LNCaP clone FGC (cell line): ENCODE data around the gene ADARB2.

Experiments
- DNase-seq: peaks from one replicate; pipeline ENCODE4 v3.0.0-alpha.2; 2011; ENCODE audit warnings: low read depth
- H3K4me3 ChIP-seq: 2 replicates; pipeline ENCODE4 v1.5.1; 2011; ENCODE audit warnings: mild to moderate bottlenecking, low read depth, low read length, control low read depth
- CTCF ChIP-seq: IDR thresholded peaks from 2 replicates; pipeline ENCODE4 v1.5.1; 2012; ENCODE audit warnings: mild to moderate bottlenecking; ENCODE audit not compliant: control insufficient read depth, insufficient read depth; ENCODE audit errors: extremely low read depth

Gene ADARB2

DNA sequence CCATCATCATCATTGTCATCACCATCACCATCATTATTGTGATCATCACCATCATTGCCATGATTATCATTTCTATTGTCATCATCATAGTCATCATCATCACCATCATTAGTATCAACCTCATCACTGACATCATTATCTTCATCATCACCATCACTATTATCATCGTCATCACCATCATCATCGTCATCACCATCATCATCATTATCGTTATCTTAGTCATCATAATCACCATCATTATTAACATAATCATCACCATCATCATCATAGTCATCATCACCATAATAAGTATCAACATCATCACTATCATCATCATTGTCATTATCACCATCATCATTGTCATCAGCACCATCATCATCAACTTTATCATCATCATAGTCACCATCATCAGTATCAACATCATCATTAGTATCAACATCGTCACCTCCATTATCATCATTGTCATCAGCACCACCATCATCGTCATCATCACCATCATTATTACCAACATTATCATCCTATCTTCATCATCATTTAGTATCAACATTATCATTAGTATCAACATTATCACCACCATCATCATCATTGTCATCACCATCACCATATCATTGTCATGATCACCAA lies 241.3 kb downstream of the ADARB2 start:
- H3K4me3 ChIP-seq, result no peak overlapping the region
- no peak for DNase-seq
- TF ChIP-seq CTCF, result no peak

- TF ChIP-seq CTCF, result no peak
- DNase-seq, result no peak
- no peak overlapping the region for H3K4me3 ChIP-seq
These were observed 244.7 kb downstream of the ADARB2 start for GRCh38 chr10:1492641-1493040.

GRCh38 chr10:1491901-1492300 lies 245.4 kb downstream of the ADARB2 start:
- no peak for DNase-seq
- H3K4me3 ChIP-seq, result no peak overlapping the region
- no peak for TF ChIP-seq CTCF

DNA sequence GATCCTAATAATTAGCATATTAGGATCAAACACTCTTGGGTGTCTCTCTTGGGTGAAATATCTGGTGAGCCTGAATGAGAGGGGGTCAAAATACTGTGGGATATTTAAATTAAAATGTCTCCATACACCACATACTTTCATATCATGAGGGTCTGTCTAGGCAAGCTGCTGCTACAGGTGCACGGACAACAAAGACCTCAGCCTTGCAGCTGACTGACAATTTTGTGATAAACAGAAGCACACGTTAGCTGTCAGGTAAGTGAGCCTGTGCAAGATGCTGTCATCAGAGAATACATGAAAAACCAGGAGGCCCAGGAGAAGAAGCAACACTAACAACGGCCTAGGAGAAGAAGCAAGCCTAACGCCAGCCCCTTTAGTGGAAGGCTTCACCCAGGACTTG lies 247.5 kb downstream of the ADARB2 start:
- TF ChIP-seq CTCF, result no peak
- no peak overlapping the region for H3K4me3 ChIP-seq

DNA sequence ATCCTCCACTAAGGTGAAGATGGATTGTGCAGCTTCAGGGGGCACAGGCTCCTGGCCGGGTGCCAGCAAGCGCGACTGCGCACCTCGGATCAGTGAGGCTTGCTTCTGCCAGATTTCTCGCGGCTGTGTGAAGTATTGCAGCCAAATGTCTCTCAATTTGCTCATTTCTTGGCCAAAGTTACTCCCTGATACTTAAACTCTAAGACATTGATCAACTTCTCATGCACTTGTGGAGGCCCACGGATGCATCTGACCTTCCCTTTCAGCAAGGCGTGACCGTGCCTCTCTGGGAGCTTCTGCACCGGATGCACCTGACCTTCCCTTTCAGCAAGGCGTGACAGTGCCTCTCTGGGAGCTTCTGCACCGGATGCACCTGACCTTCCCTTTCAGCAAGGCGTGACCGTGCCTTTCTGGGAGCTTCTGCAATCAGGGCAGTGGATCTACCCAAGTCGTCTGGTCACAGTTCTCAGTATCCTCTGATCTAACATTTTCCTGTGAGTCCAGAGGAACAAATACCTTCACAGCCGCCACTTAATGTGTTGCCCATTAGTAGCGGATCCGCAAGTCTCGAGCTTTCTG lies 248.3 kb downstream of the ADARB2 start:
- DNase-seq, result no peak
- TF ChIP-seq CTCF, result no peak
- H3K4me3 ChIP-seq, result no peak overlapping the region

More for the DNA sequence above, 247.5 kb downstream of the ADARB2 start:
- DNase-seq, result no peak

DNA sequence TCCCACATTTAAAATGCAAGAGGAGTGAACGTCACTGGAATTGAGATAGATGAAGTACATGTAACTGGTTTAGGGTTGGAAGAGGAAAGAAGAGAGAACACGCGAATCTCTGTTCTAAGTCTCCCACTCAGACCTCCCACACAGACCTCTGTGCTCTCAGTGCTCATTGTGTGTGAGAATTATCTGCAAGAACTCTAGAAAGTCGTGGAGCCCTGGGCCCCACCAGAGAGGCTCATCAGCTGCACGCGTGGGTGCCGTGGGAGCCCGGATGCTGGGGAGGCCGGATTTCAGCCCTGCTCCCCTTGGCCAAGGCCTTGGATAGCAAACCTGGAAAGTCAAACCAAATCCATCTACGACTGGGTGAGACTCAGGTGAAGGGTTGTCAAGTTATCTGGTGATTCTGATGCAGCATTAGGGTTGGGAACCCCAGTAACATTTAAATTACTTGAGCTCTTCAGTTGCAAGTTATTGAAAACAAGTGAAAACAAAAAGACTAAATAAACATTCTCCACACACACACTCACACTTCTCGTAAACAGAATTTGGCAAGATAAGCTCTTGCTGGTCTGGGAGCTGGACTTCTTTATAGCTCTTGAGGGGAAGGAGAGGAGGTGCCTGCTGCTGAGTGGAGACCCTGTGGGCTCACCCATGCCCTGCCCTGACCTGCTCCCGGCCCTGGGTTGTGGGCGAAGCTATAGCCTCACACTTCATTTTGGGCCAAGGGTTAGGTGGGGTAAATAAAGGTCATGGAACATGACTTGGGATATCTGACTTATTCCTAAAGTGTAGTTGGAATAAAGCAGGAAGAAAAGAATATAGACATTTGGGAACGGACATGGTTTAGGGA lies 250.3 kb downstream of the ADARB2 start:
- H3K4me3 ChIP-seq, result no peak overlapping the region
- peak; percentile 18 for DNase-seq
- no peak for TF ChIP-seq CTCF
